HG02623 (cell line): Measurements from ENCODE around the gene RB1.
"Not testable (repeated sequence)": the region's sequence is repeated elsewhere in the genome, so short reads cannot be mapped to it uniquely, and the experiment has no call there.

Experiments
- ATAC-seq: cut with Tn5 transposase; IDR thresholded peaks from one replicate; pipeline ENCODE4 v1.9.1; 2021; ENCODE audit warnings: moderate library complexity; ENCODE audit not compliant: unreplicated experiment

Gene RB1

GRCh38 chr13:48404952-48405351 is 101.4 kb downstream of the RB1 start:
- no peak for ATAC-seq

- ATAC-seq: no peak
Measured at GRCh38 chr13:48405875-48406274, 102.3 kb downstream of the RB1 start.

- no peak for ATAC-seq
Measured at GRCh38 chr13:48410199-48410598, 106.6 kb downstream of the RB1 start.

- no peak for ATAC-seq
Measured at GRCh38 chr13:48411147-48411794, 107.7 kb downstream of the RB1 start.

GRCh38 chr13:48411841-48412531 is 108.4 kb downstream of the RB1 start:
- no peak for ATAC-seq

GRCh38 chr13:48412881-48413351 is 109.4 kb downstream of the RB1 start, which contains the start of gene LPAR6:
TSS of gene LPAR6 (minus strand) at chr13:48413113. CDS start at chr13:48412423, 690 bp downstream.
- no peak for ATAC-seq

- ATAC-seq: no peak
Measured at GRCh38 chr13:48414501-48414900, 111.0 kb downstream of the RB1 start.

- no peak for ATAC-seq
Measured at GRCh38 chr13:48415516-48415915, 112.0 kb downstream of the RB1 start.

- ATAC-seq: not testable (repeated sequence)
Measured at GRCh38 chr13:48422003-48422402, 118.5 kb downstream of the RB1 start.

- no peak for ATAC-seq
Measured at GRCh38 chr13:48424212-48424611, 120.7 kb downstream of the RB1 start.

- ATAC-seq: no peak
Measured at GRCh38 chr13:48426052-48426451, 122.5 kb downstream of the RB1 start.

GRCh38 chr13:48426755-48427298 is 123.3 kb downstream of the RB1 start:
- ATAC-seq: not testable (repeated sequence)

GRCh38 chr13:48429036-48429435 is 125.5 kb downstream of the RB1 start:
- ATAC-seq: no peak

- peak; percentile 52 for ATAC-seq
Measured at GRCh38 chr13:48429886-48430285, 126.3 kb downstream of the RB1 start.

- no peak for ATAC-seq
Measured at GRCh38 chr13:48431431-48431830, 127.9 kb downstream of the RB1 start.

GRCh38 chr13:48431987-48432615 is 128.6 kb downstream of the RB1 start:
- ATAC-seq: no peak

- ATAC-seq: no peak
Measured at GRCh38 chr13:48434200-48434599, 130.6 kb downstream of the RB1 start.

GRCh38 chr13:48436661-48437288 is 133.2 kb downstream of the RB1 start:
- ATAC-seq: no peak

GRCh38 chr13:48437371-48437770 is 133.8 kb downstream of the RB1 start:
- no peak for ATAC-seq

- no peak for ATAC-seq
Measured at GRCh38 chr13:48443442-48444208, 140.1 kb downstream of the RB1 start.
